GM23338 (cell line): ENCODE results near the gene CSGALNACT2.

ENCODE experiments used
- CREB1 ChIP-seq: fragments of 250-450 bp; sonication (Bioruptor Pico); IDR thresholded peaks from 2 replicates; pipeline ENCODE4 v1.5.0; 2020; ENCODE audit warnings: low read depth, mild to moderate bottlenecking, moderate library complexity
- CTCF ChIP-seq, 2 experiments: fragments of 200-600 bp in 1 of 2; sonication (generic) in 1 of 2; conservative IDR thresholded peaks; 2 replicates each; pipeline versions ENCODE4 v1.5.1 to v1.6.1; 2016 to 2017; ENCODE audit warnings: antibody characterized with exemption in 2 of 2, low read depth in 2 of 2, mild to moderate bottlenecking in 2 of 2, moderate library complexity in 1 of 2
- EZH2 ChIP-seq: fragments of 200-600 bp; sonication (generic); IDR thresholded peaks from one replicate; pipeline ENCODE4 v1.8.0; 2017; ENCODE audit warnings: antibody characterized with exemption, mild to moderate bottlenecking, low read depth; ENCODE audit not compliant: unreplicated experiment
- EZH2phosphoT487 ChIP-seq: fragments of 200-600 bp; sonication (generic); IDR thresholded peaks from one replicate; pipeline ENCODE4 v1.8.1; 2018; ENCODE audit warnings: antibody characterized with exemption; ENCODE audit not compliant: unreplicated experiment
- JUNB ChIP-seq: IDR thresholded peaks from one replicate; pipeline ENCODE4 v1.6.1; 2016; ENCODE audit warnings: antibody characterized with exemption; ENCODE audit not compliant: unreplicated experiment
- NANOG ChIP-seq: IDR thresholded peaks from 2 replicates; pipeline ENCODE4 v1.6.1; 2016; ENCODE audit warnings: antibody characterized with exemption, borderline replicate concordance
- POLR2AphosphoS5 ChIP-seq: IDR thresholded peaks from 2 replicates; pipeline ENCODE4 v1.6.1; 2016; ENCODE audit warnings: antibody characterized with exemption, low read depth
- REST ChIP-seq: IDR thresholded peaks from one replicate; pipeline ENCODE4 v1.6.1; 2018; ENCODE audit warnings: antibody characterized with exemption; ENCODE audit not compliant: unreplicated experiment
- STAT1 ChIP-seq: IDR thresholded peaks from one replicate; pipeline ENCODE4 v1.6.1; 2016; ENCODE audit warnings: antibody characterized with exemption; ENCODE audit not compliant: unreplicated experiment
- ZNF331 ChIP-seq: fragments of 250-450 bp; sonication (Bioruptor Pico); IDR thresholded peaks from 2 replicates; pipeline ENCODE4 v1.5.0; 2020; ENCODE audit warnings: low read depth, mild to moderate bottlenecking, moderate library complexity
- TF ChIP-seq, protein P1 (sequence below): IDR thresholded peaks from 2 replicates; pipeline ENCODE4 v1.6.1; 2016; ENCODE audit warnings: antibody characterized with exemption

DNA sequence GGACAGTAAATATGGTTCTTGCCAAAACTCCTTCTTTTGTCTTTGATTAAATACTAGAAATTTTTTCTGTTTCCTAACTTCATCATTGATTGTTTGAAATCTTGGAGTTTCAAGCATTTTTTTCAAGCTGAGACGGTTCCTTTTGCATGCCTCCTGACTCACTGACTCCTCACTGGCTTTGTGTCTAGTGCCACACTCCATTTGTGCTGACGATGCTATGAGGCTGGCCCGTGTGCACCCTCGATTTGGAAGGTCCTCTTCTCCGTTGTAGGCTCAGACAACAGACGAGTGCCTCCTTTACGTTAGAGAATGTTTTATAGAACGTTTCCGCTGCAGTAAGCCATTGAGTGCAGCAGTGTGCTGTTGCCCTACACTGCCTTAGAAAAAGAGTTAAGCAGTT lies 10.8 kb upstream of the CSGALNACT2 start:
- TF ChIP-seq CTCF (conservative IDR thresholded peaks at IDR 0.05; ENCODE audit: low read depth in 2 of 2) (no peak), EZH2 (no peak), POLR2AphosphoS5 (no peak), ZNF331 (CRISPR knock-in tag) (no peak), REST (no peak), NANOG (no peak), CREB1 (CRISPR knock-in tag) (no peak), EZH2phosphoT487 (no peak), JUNB (no peak), STAT1 (no peak)
- TF ChIP-seq, protein P1, sequence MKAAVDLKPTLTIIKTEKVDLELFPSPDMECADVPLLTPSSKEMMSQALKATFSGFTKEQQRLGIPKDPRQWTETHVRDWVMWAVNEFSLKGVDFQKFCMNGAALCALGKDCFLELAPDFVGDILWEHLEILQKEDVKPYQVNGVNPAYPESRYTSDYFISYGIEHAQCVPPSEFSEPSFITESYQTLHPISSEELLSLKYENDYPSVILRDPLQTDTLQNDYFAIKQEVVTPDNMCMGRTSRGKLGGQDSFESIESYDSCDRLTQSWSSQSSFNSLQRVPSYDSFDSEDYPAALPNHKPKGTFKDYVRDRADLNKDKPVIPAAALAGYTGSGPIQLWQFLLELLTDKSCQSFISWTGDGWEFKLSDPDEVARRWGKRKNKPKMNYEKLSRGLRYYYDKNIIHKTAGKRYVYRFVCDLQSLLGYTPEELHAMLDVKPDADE = no peak
